Measurements from ENCODE around the gene MILR1. TPM values are rescaled to one million over a fixed set of nuclear protein-coding genes. Genes with fewer than 3 reads are reported as not detected.
A peak's percentile ranks its signal among the peaks of the same experiment; 100 is the strongest.

The MILR1 gene
- polyA plus RNA-seq, 1 donor, result 6.2 TPM

DNA sequence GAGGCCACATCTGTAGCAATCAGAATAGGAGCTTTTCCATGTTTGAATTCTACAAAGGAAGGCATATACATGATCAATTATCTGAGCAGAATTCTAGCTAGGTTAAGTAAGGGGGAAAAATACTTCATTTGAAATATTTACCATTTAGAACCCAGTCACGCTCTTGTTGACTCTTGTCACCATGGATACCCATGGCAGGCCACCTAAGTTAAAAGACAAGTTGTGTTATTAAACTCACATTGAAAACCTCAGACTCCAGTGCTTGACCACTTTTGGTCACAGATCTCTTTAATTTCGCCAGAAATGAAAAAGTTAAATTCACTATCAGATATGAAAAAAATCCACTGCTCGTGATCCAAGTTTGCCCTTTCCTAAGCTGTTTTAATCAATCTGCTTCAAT is 53.1 kb downstream of the MILR1 start:
- H3K27me3 ChIP-seq (ENCODE audit: control insufficient read depth, insufficient read depth, low read length), result no peaks in the 10 kb centered on the region
- H3K27ac ChIP-seq (ENCODE audit: low read length), result no peak overlapping the region
- H3K4me1 ChIP-seq (ENCODE audit: control insufficient read depth, insufficient read depth, low read length), result peaks cover 17% of the 10 kb centered on the region
- H3K4me3 ChIP-seq (ENCODE audit: low read length), result no peak overlapping the region
- no peaks in the 10 kb centered on the region for H3K9me3 ChIP-seq (ENCODE audit: control insufficient read depth, low read depth, low read length)
- WGBS (ENCODE audit: insufficient coverage, low lambda C conversion rate), result 100% methylated on average over 1 of the region's 3 CpGs
- DNase-seq, result no peak
- peaks cover 66% of the 10 kb centered on the region for H3K36me3 ChIP-seq (ENCODE audit: control insufficient read depth, insufficient read depth, low read length)

DNA sequence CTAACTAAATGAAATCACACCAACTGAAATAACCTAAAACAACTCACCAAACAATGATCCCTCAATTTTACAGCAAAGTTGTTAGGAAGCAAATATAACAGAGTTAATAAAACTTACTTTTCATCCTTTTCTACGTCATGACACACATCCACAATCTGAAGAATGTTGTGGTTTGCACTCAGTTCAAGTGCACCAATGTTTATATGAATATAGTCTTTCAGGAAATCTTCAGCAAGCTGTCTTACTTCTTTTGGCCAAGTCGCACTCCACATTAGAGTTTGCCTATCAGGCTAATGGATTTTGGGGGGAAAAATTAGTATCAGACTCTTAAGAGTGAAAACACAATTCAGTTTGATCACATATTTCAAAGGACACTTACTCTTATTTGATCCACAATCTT is 53.9 kb downstream of the MILR1 start:
- Histone ChIP-seq H3K27ac (ENCODE audit: low read length) (no peak overlapping the region), H3K36me3 (ENCODE audit: control insufficient read depth, insufficient read depth, low read length) (peaks cover 62% of the 10 kb centered on the region), H3K4me1 (ENCODE audit: control insufficient read depth, insufficient read depth, low read length) (peaks cover 11% of the 10 kb centered on the region), H3K9me3 (ENCODE audit: control insufficient read depth, low read depth, low read length) (no peaks in the 10 kb centered on the region), H3K4me3 (ENCODE audit: low read length) (no peak overlapping the region), H3K27me3 (ENCODE audit: control insufficient read depth, insufficient read depth, low read length) (no peaks in the 10 kb centered on the region)
- DNase-seq, result no peak
- no CpG with 5 or more reads among the region's 2 CpGs for WGBS (ENCODE audit: insufficient coverage, low lambda C conversion rate)

DNA sequence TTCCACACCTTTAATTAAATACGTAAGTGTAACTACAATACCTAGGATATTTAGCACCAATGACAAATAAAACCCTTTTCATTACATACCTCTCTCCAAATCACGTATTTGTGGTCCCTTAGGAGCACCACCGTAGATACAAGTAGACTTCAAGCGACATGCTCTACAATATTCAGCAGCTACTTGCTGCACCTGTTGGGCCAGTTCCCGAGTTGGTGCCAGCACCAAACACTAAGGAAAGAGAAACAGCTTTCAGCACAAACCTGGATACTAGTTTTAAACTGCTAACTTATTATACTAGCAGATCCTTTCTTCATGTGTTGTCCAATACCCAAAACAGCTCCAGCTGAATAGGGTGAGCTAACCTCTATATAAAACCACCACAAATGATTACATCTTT is 54.4 kb downstream of the MILR1 start:
- Histone ChIP-seq H3K27ac (ENCODE audit: low read length) (no peak overlapping the region), H3K4me3 (ENCODE audit: low read length) (no peak overlapping the region), H3K27me3 (ENCODE audit: control insufficient read depth, insufficient read depth, low read length) (no peaks in the 10 kb centered on the region), H3K9me3 (ENCODE audit: control insufficient read depth, low read depth, low read length) (no peaks in the 10 kb centered on the region), H3K4me1 (ENCODE audit: control insufficient read depth, insufficient read depth, low read length) (peaks cover 9% of the 10 kb centered on the region), H3K36me3 (ENCODE audit: control insufficient read depth, insufficient read depth, low read length) (peaks cover 61% of the 10 kb centered on the region)
- DNase-seq, result no peak
- no CpG with 5 or more reads among the region's 5 CpGs for WGBS (ENCODE audit: insufficient coverage, low lambda C conversion rate)

DNA sequence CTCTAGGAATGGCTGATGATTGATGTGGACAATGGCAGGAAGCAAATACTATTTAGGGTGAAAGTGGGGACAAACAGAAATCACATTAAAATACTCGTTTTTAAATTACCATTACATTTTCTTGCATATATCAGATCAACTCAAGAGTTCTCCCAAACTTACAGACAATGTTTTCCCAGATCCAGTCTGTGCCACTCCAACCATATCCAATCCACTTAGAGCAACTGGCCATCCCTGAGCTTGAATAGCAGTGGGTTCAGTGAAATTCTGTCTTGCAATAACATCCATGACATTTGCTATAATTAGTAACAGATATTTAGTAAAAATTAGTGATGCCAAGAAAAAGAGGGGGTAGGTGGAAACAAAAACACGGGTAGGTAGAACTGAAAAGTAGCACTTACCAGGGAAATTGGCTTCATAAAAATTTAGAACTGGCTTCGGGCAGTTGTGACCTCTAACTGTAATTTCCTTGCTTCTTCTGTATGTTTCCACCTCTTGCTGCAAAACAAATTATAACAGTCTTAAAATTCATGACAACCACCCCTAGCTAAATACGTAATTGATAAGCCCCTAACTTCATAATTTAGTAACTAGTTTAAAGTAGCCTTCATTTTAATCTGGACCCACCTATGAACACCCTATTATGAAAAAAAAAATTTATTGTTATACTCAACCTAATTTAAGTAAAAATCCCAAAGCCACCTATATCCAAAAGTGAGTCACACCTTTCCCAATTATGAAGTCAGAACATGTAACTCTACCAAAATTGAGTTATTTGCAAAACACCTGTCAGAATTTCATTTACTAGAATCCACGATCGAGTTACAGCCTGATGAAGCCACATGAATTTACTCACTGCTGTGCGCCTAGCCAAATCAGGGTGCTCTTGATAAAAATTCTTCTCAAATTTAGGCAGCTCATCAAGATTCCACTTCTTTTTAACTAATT is 55.2 kb downstream of the MILR1 start:
- no CpG with 5 or more reads among the region's 7 CpGs for WGBS (ENCODE audit: insufficient coverage, low lambda C conversion rate)
- Histone ChIP-seq H3K27me3 (ENCODE audit: control insufficient read depth, insufficient read depth, low read length) (no peaks in the 10 kb centered on the region), H3K36me3 (ENCODE audit: control insufficient read depth, insufficient read depth, low read length) (peaks cover 58% of the 10 kb centered on the region), H3K9me3 (ENCODE audit: control insufficient read depth, low read depth, low read length) (no peaks in the 10 kb centered on the region), H3K27ac (ENCODE audit: low read length) (peak overlapping the region; percentile 98), H3K4me3 (ENCODE audit: low read length) (peak overlapping the region; percentile 75), H3K4me1 (ENCODE audit: control insufficient read depth, insufficient read depth, low read length) (peaks cover 12% of the 10 kb centered on the region)
- DNase-seq, result no peak

DNA sequence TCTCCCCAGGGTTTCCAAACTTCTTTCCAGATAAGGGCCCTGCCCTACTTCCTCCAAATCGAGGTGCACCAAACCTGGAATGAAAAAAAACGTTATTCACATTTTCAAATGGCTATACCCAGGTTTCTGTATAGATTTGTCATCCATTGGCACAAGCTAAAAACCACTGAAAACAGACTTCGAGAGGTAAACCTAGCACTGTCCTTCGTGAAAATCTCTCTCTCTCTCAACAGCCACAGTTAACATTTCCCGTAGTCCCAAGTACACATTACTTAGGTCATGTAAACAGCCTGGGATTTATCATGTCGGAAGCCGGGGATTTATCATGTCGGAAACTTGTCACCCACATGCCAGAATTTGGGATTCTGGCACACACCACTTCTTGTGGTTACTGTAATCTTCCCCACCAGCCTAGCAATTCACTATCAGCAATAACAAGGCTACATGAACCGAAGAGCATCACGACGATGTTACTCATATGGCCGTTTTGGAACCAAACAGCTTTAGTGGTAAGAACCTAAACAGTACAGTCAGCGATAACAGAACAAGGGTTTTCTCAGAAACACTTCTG is 55.9 kb downstream of the MILR1 start:
- H3K4me3 ChIP-seq (ENCODE audit: low read length), result peak overlapping the region; percentile 75
- no peak for DNase-seq
- H3K27ac ChIP-seq (ENCODE audit: low read length), result peak overlapping the region; percentile 98
- H3K4me1 ChIP-seq (ENCODE audit: control insufficient read depth, insufficient read depth, low read length), result peaks cover 12% of the 10 kb centered on the region
- H3K27me3 ChIP-seq (ENCODE audit: control insufficient read depth, insufficient read depth, low read length), result no peaks in the 10 kb centered on the region
- H3K9me3 ChIP-seq (ENCODE audit: control insufficient read depth, low read depth, low read length), result no peaks in the 10 kb centered on the region
- 0% methylated on average over 2 of the region's 13 CpGs for WGBS (ENCODE audit: insufficient coverage, low lambda C conversion rate)
- peaks cover 57% of the 10 kb centered on the region for H3K36me3 ChIP-seq (ENCODE audit: control insufficient read depth, insufficient read depth, low read length)

DNA sequence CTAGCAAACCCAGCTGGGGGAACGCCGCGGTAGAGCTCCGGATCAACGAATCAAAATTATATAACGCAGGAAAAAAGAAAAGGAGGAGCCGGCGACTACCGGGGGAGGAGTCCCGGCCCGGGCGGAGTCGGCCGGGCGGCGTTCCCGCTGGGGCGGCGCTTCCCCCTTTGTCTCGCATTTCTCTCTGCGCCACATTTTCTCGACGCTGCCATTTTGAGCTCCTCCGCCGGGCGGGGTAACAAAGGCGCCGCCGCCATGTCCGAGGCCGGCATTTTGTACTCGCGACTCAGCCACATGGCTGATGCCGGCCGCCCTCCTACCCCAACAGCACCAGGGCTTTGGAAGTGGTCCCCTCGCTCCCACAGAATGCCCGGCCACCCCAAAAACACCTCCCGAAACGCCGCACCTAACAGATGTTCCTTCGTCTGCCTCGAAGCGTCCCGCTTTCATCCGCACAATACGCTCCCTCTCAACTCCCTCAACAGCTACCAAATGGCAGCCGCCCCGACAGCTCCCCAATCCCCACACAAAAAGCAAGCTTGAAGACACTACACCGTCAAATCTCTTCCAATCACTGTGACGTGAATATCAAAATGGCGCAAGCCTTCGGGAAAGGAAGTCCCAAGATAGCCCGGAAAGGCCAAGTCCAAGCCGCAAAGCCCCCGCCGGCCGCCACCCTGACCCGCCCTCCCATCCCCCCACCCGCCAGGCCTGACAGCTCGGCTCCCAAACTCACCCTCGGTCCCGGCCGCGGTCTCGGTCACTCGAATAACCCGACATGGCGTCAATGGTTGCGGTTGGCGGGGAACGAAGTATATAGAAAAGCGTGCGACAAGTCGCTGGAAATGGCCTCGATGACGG is 56.7 kb downstream of the MILR1 start:
- WGBS (ENCODE audit: insufficient coverage, low lambda C conversion rate), result no CpG with 5 or more reads among the region's 76 CpGs
- H3K4me3 ChIP-seq (ENCODE audit: low read length), result peak overlapping the region; percentile 75
- peaks cover 57% of the 10 kb centered on the region for H3K36me3 ChIP-seq (ENCODE audit: control insufficient read depth, insufficient read depth, low read length)
- no peaks in the 10 kb centered on the region for H3K9me3 ChIP-seq (ENCODE audit: control insufficient read depth, low read depth, low read length)
- H3K27ac ChIP-seq (ENCODE audit: low read length), result peak overlapping the region; percentile 98
- DNase-seq, result peak; percentile 93 to 94
- peaks cover 12% of the 10 kb centered on the region for H3K4me1 ChIP-seq (ENCODE audit: control insufficient read depth, insufficient read depth, low read length)
- no peaks in the 10 kb centered on the region for H3K27me3 ChIP-seq (ENCODE audit: control insufficient read depth, insufficient read depth, low read length)

DNA sequence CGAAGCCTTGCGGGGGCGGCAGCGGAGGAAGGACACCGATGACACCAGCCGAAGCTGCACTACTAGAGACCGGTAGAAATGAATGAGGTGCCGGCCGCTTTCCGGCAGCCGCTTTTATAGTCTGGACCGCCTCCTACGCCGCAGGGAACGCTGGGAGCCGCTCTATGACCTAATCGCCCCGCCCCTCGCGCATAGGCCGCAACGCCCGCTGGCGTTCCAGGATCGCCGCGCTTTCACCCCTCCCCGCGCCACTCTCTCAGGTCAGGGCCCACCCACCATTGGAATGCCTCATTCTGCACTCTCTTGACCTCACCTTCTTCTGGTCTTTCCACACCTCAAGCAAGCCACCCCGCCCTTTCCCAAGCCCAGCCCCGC is 57.3 kb downstream of the MILR1 start, which contains the start of gene DDX5:
Gene DDX5, minus strand, starts transcription at position 89 of the 375 bp plus-strand sequence. CDS start 170 bp downstream, outside the sequence.
- Histone ChIP-seq H3K4me1 (ENCODE audit: control insufficient read depth, insufficient read depth, low read length) (peaks cover 12% of the 10 kb centered on the region), H3K4me3 (ENCODE audit: low read length) (peak within 1 kb of the TSS; percentile 75), H3K27ac (ENCODE audit: low read length) (peak within 1 kb of the TSS; percentile 98), H3K9me3 (ENCODE audit: control insufficient read depth, low read depth, low read length) (no peaks in the 10 kb centered on the region), H3K36me3 (ENCODE audit: control insufficient read depth, insufficient read depth, low read length) (peaks cover 57% of the 10 kb centered on the region), H3K27me3 (ENCODE audit: control insufficient read depth, insufficient read depth, low read length) (no peaks in the 10 kb centered on the region)
- no CpG with 5 or more reads among the region's 31 CpGs for WGBS (ENCODE audit: insufficient coverage, low lambda C conversion rate)
- DNase-seq, result peak in 1 of 2 donors; percentile 98

DNA sequence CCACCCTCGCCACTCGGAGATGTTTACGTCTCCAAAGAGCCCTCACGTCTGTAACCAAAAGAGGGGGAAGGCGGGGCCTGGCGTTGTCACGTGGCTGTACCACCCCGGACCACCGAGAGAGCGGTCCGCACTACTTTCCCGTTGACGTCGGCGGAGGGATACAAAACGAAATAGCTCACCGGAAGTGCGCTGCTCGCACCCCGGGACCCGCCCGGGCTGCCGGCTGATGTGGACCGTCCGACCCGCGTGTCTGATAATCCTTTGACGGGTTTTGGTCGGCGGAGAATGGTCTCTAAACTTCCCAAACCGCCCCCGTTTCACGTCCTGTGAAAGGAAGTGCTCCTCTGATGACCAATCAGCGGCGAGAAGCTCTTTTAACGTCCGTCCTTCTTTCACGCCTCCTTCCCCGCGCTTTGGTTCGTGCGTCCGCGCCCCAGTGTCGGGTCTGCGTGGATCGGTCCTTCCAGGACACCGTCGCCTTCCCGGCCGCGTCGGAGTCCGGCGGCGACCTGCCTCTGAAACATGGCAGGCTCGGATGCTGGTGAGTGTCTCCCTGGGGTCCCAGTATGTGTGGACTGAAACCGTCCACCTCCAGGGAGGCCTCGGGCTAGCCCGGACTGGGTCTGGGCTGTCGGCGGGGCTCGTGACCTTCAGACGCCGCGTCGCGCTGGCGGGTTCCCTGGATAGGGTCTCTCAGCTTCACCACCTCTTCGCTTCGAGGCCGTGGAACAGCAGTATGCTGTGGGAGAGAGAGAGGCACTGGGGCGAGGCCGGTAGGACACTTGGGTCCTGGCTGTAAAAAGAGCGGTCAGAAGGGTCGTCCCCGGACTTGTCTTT is 57.9 kb downstream of the MILR1 start, which contains the start of gene CEP95:
Gene CEP95, plus strand, starts transcription at position 402 of the 837 bp plus-strand sequence. Its CDS starts 121 bp downstream, at position 523.
- DNase-seq, result peak; percentile 93 to 99
- Histone ChIP-seq H3K4me3 (ENCODE audit: low read length) (peak within 1 kb of the TSS; percentile 75), H3K9me3 (ENCODE audit: control insufficient read depth, low read depth, low read length) (no peaks in the 10 kb centered on the region), H3K27me3 (ENCODE audit: control insufficient read depth, insufficient read depth, low read length) (no peaks in the 10 kb centered on the region), H3K36me3 (ENCODE audit: control insufficient read depth, insufficient read depth, low read length) (peaks cover 55% of the 10 kb centered on the region), H3K4me1 (ENCODE audit: control insufficient read depth, insufficient read depth, low read length) (peaks cover 12% of the 10 kb centered on the region), H3K27ac (ENCODE audit: low read length) (peak within 1 kb of the TSS; percentile 98)
- no CpG with 5 or more reads among the region's 77 CpGs for WGBS (ENCODE audit: insufficient coverage, low lambda C conversion rate)

DNA sequence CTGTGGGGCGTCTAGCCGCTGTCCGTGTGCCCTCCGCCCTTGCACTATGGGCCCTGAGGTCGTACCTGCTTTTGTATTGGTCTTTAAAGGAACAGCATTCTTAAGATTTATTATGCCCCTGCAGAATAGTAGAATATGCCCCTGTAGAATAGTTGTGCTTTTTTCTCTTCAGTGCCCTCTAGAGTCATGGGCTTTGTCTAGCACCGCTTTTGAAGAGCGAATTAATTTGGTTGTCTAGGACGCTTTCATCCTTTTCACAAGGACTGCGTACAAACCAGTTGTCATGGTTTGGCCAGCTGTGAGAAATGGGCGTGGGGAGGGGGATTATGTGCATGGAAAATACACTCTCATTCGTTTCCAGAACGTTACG is 58.5 kb downstream of the MILR1 start:
- WGBS (ENCODE audit: insufficient coverage, low lambda C conversion rate), result 0% methylated on average over 1 of the region's 13 CpGs
- peak; percentile 72 to 81 for DNase-seq

More for the DNA sequence above, 58.5 kb downstream of the MILR1 start:
- H3K27ac ChIP-seq (ENCODE audit: low read length), result peak overlapping the region; percentile 98
- H3K27me3 ChIP-seq (ENCODE audit: control insufficient read depth, insufficient read depth, low read length), result no peaks in the 10 kb centered on the region
- no peaks in the 10 kb centered on the region for H3K9me3 ChIP-seq (ENCODE audit: control insufficient read depth, low read depth, low read length)
- peak overlapping the region; percentile 75 for H3K4me3 ChIP-seq (ENCODE audit: low read length)
- peaks cover 52% of the 10 kb centered on the region for H3K36me3 ChIP-seq (ENCODE audit: control insufficient read depth, insufficient read depth, low read length)
- peaks cover 12% of the 10 kb centered on the region for H3K4me1 ChIP-seq (ENCODE audit: control insufficient read depth, insufficient read depth, low read length)

Data from large intestine (tissue), 3 donors.